ENCODE measurements around the gene TRIM6.
"Not testable (repeated sequence)": the region's sequence is repeated elsewhere in the genome, so short reads cannot be mapped to it uniquely, and the experiment has no call there.

DNA sequence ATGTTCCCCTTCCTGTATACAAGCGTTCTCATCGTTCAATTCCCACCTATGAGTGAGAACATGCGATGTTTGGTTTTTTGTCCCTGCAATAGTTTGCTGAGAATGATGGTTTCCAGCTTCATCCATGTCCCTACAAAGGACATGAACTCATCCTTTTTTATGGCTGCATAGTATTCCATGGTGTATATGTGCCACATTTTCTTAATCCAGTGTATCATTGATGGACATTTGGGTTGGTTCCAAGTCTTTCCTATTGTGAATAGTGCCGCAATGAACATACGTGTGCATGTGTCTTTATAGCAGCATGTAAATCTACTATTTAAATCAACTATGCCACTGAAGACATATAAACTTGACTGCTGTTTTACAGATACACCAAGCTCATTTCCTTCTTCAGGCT lies 12.0 kb upstream of the TRIM6 start:
- not testable (repeated sequence) for TF ChIP-seq EZH2 (IDR thresholded peaks at IDR 0.05; ENCODE audit: borderline replicate concordance, low read depth, low read length); EP300 (IDR thresholded peaks at IDR 0.05; ENCODE audit: low read length); CBX3 (IDR thresholded peaks at IDR 0.05; ENCODE audit: borderline replicate concordance in 1 of 2, low read length in 2 of 2); BRCA1 (IDR thresholded peaks at IDR 0.05); BRCA1 (CRISPR knock-in tag; IDR thresholded peaks at IDR 0.05); SMAD4 (CRISPR knock-in tag; conservative IDR thresholded peaks at IDR 0.05); FOSL1 (tag; conservative IDR thresholded peaks at IDR 0.05); SIRT6 (IDR thresholded peaks at IDR 0.05; ENCODE audit: low read depth, low read length)
- TF ChIP-seq, protein P1, sequence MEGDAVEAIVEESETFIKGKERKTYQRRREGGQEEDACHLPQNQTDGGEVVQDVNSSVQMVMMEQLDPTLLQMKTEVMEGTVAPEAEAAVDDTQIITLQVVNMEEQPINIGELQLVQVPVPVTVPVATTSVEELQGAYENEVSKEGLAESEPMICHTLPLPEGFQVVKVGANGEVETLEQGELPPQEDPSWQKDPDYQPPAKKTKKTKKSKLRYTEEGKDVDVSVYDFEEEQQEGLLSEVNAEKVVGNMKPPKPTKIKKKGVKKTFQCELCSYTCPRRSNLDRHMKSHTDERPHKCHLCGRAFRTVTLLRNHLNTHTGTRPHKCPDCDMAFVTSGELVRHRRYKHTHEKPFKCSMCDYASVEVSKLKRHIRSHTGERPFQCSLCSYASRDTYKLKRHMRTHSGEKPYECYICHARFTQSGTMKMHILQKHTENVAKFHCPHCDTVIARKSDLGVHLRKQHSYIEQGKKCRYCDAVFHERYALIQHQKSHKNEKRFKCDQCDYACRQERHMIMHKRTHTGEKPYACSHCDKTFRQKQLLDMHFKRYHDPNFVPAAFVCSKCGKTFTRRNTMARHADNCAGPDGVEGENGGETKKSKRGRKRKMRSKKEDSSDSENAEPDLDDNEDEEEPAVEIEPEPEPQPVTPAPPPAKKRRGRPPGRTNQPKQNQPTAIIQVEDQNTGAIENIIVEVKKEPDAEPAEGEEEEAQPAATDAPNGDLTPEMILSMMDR (IDR thresholded peaks at IDR 0.05 in 2 of 3, conservative IDR thresholded peaks at IDR 0.05 in 1 of 3; ENCODE audit: insufficient read depth in 2 of 3, low read depth in 1 of 3, low read length in 3 of 3) = not testable (repeated sequence)
- TF ChIP-seq, protein P2, sequence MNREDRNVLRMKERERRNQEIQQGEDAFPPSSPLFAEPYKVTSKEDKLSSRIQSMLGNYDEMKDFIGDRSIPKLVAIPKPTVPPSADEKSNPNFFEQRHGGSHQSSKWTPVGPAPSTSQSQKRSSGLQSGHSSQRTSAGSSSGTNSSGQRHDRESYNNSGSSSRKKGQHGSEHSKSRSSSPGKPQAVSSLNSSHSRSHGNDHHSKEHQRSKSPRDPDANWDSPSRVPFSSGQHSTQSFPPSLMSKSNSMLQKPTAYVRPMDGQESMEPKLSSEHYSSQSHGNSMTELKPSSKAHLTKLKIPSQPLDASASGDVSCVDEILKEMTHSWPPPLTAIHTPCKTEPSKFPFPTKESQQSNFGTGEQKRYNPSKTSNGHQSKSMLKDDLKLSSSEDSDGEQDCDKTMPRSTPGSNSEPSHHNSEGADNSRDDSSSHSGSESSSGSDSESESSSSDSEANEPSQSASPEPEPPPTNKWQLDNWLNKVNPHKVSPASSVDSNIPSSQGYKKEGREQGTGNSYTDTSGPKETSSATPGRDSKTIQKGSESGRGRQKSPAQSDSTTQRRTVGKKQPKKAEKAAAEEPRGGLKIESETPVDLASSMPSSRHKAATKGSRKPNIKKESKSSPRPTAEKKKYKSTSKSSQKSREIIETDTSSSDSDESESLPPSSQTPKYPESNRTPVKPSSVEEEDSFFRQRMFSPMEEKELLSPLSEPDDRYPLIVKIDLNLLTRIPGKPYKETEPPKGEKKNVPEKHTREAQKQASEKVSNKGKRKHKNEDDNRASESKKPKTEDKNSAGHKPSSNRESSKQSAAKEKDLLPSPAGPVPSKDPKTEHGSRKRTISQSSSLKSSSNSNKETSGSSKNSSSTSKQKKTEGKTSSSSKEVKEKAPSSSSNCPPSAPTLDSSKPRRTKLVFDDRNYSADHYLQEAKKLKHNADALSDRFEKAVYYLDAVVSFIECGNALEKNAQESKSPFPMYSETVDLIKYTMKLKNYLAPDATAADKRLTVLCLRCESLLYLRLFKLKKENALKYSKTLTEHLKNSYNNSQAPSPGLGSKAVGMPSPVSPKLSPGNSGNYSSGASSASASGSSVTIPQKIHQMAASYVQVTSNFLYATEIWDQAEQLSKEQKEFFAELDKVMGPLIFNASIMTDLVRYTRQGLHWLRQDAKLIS (CRISPR knock-in tag; IDR thresholded peaks at IDR 0.05) = not testable (repeated sequence)
- TF ChIP-seq, protein P3, sequence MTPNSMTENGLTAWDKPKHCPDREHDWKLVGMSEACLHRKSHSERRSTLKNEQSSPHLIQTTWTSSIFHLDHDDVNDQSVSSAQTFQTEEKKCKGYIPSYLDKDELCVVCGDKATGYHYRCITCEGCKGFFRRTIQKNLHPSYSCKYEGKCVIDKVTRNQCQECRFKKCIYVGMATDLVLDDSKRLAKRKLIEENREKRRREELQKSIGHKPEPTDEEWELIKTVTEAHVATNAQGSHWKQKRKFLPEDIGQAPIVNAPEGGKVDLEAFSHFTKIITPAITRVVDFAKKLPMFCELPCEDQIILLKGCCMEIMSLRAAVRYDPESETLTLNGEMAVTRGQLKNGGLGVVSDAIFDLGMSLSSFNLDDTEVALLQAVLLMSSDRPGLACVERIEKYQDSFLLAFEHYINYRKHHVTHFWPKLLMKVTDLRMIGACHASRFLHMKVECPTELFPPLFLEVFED (CRISPR knock-in tag; conservative IDR thresholded peaks at IDR 0.05) = not testable (repeated sequence)
- TF ChIP-seq, protein P4, sequence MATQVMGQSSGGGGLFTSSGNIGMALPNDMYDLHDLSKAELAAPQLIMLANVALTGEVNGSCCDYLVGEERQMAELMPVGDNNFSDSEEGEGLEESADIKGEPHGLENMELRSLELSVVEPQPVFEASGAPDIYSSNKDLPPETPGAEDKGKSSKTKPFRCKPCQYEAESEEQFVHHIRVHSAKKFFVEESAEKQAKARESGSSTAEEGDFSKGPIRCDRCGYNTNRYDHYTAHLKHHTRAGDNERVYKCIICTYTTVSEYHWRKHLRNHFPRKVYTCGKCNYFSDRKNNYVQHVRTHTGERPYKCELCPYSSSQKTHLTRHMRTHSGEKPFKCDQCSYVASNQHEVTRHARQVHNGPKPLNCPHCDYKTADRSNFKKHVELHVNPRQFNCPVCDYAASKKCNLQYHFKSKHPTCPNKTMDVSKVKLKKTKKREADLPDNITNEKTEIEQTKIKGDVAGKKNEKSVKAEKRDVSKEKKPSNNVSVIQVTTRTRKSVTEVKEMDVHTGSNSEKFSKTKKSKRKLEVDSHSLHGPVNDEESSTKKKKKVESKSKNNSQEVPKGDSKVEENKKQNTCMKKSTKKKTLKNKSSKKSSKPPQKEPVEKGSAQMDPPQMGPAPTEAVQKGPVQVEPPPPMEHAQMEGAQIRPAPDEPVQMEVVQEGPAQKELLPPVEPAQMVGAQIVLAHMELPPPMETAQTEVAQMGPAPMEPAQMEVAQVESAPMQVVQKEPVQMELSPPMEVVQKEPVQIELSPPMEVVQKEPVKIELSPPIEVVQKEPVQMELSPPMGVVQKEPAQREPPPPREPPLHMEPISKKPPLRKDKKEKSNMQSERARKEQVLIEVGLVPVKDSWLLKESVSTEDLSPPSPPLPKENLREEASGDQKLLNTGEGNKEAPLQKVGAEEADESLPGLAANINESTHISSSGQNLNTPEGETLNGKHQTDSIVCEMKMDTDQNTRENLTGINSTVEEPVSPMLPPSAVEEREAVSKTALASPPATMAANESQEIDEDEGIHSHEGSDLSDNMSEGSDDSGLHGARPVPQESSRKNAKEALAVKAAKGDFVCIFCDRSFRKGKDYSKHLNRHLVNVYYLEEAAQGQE (IDR thresholded peaks at IDR 0.05; ENCODE audit: borderline replicate concordance) = not testable (repeated sequence)
- TF ChIP-seq, protein P4 (CRISPR knock-in tag; IDR thresholded peaks at IDR 0.05; ENCODE audit: low read depth) = not testable (repeated sequence)
- TF ChIP-seq, protein P5, sequence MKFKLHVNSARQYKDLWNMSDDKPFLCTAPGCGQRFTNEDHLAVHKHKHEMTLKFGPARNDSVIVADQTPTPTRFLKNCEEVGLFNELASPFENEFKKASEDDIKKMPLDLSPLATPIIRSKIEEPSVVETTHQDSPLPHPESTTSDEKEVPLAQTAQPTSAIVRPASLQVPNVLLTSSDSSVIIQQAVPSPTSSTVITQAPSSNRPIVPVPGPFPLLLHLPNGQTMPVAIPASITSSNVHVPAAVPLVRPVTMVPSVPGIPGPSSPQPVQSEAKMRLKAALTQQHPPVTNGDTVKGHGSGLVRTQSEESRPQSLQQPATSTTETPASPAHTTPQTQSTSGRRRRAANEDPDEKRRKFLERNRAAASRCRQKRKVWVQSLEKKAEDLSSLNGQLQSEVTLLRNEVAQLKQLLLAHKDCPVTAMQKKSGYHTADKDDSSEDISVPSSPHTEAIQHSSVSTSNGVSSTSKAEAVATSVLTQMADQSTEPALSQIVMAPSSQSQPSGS (CRISPR knock-in tag; IDR thresholded peaks at IDR 0.05) = not testable (repeated sequence)
